ENCODE measurements around the gene NME9.

NME9 gene

GRCh38 chr3:138308783-138309182, 20.9 kb downstream of the NME9 start:
- CTCF ChIA-PET: interaction anchor here (0.6 to 1.0 kb wide), 2 partner anchors 8 to 67 kb away, joined by 3 read pairs; no protein-coding TSS in a partner anchor
- POLR2A ChIA-PET: no interaction called here
- DNase-seq (ENCODE audit: extremely low spot score): no peak
- TF ChIP-seq CTCF (IDR thresholded peaks at IDR 0.05; ENCODE audit: control extremely low read depth, extremely low read depth, low read depth, missing control alignments): no peak

- TF ChIP-seq CTCF (IDR thresholded peaks at IDR 0.05; ENCODE audit: control extremely low read depth, extremely low read depth, low read depth, missing control alignments): no peak
- ChIA-PET CTCF (no interaction called here), POLR2A (no interaction called here)
- no peak for DNase-seq (ENCODE audit: extremely low spot score)
Measured at GRCh38 chr3:138307899-138308298, 21.8 kb downstream of the NME9 start.

GRCh38 chr3:138303474-138303873, 26.2 kb downstream of the NME9 start:
- DNase-seq (ENCODE audit: extremely low spot score): no peak
- CTCF ChIA-PET: interaction anchor here (1.3 kb wide), 1 partner anchor 9 kb away, joined by 3 read pairs; no protein-coding TSS in a partner anchor
- POLR2A ChIA-PET: no interaction called here
- TF ChIP-seq CTCF (IDR thresholded peaks at IDR 0.05; ENCODE audit: control extremely low read depth, extremely low read depth, low read depth, missing control alignments): no peak

GRCh38 chr3:138300647-138301046, 29.0 kb downstream of the NME9 start:
- CTCF ChIA-PET: interaction anchor here (0.9 to 1.6 kb wide), 3 partner anchors 8 to 12 kb away, joined by 3 to 5 read pairs (median 3); no protein-coding TSS in a partner anchor
- DNase-seq (ENCODE audit: extremely low spot score): no peak
- POLR2A ChIA-PET: no interaction called here
- TF ChIP-seq CTCF (IDR thresholded peaks at IDR 0.05; ENCODE audit: control extremely low read depth, extremely low read depth, low read depth, missing control alignments): no peak

- no peak for TF ChIP-seq CTCF (IDR thresholded peaks at IDR 0.05; ENCODE audit: control extremely low read depth, extremely low read depth, low read depth, missing control alignments)
- no peak for DNase-seq (ENCODE audit: extremely low spot score)
- ChIA-PET POLR2A (no interaction called here), CTCF (interaction anchor here (1.1 kb wide), 1 partner anchor 14 kb away, joined by 3 read pairs; no protein-coding TSS in a partner anchor)
Measured at GRCh38 chr3:138297876-138298275, 31.8 kb downstream of the NME9 start.

- no peak for TF ChIP-seq CTCF (IDR thresholded peaks at IDR 0.05; ENCODE audit: control extremely low read depth, extremely low read depth, low read depth, missing control alignments)
- POLR2A ChIA-PET: no interaction called here
- CTCF ChIA-PET: interaction anchor here (1.1 kb wide), 1 partner anchor 13 kb away, joined by 3 read pairs; no protein-coding TSS in a partner anchor
- DNase-seq (ENCODE audit: extremely low spot score): no peak
Measured at GRCh38 chr3:138297059-138297607, 32.5 kb downstream of the NME9 start.
